ENCODE measurements around the gene WDR37. TPM values are rescaled to one million over a fixed set of nuclear protein-coding genes. Genes with fewer than 3 reads are reported as not detected.
A peak's percentile ranks its signal among the peaks of the same experiment; 100 is the strongest.

The WDR37 gene
- polyA plus RNA-seq, 4 donors, result 14.5 to 20.4 (median 17.9) TPM

GRCh38 chr10:1121271-1121970, 65.2 kb downstream of the WDR37 start:
- DNase-seq (ENCODE audit: low read depth in 4 of 4, low spot score in 2 of 4), result peak in 3 of 4 donors; percentile 32 to 50 (median 37)

- DNase-seq (ENCODE audit: low read depth in 4 of 4, low spot score in 2 of 4), result no peak
These were observed 66.2 kb downstream of the WDR37 start for GRCh38 chr10:1122349-1122748.

DNA sequence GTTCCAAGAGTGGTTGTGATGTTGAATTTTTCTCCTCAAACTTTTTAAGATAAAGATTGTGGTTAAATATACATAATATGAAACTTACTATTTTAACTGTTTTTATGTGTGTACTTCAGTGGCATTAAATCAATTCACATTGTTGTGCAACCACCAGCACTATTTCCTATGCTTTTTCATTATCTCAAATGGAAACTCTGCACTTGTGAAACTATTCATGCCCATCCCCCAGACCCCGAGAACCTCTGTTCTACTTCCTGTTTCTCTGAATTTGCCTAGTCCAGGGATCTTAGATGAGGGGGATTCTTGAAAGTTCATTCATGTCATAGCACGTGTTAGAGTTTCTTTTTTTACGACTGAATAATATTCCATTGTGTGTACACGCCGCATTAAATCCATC, 67.0 kb downstream of the WDR37 start:
- DNase-seq (ENCODE audit: low read depth in 4 of 4, low spot score in 2 of 4), result no peak

DNA sequence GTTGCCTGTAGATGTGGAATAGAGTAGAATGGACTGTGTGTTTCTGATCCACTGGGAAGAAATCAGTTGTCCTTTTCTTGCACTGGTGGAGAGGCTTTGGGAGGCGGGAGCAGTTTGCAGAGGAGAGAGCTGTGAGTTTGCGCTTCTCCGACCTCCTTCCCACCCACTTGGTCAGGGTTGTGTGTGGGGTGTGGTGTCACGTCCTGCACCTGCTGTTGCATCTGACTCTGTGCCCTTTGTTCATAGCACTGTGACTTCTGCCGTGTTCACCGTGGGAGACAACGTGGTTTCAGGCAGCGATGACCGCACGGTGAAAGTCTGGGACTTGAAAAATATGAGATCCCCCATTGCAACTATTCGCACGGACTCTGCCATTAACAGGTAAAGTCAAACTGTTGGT, 67.8 kb downstream of the WDR37 start:
- no peak for DNase-seq (ENCODE audit: low read depth in 4 of 4, low spot score in 2 of 4)

GRCh38 chr10:1124796-1125195, 68.6 kb downstream of the WDR37 start:
- no peak for DNase-seq (ENCODE audit: low read depth in 4 of 4, low spot score in 2 of 4)

- no peak for DNase-seq (ENCODE audit: low read depth in 4 of 4, low spot score in 2 of 4)
These were observed 70.3 kb downstream of the WDR37 start for GRCh38 chr10:1126461-1126860.

- no peak for DNase-seq (ENCODE audit: low read depth in 4 of 4, low spot score in 2 of 4)
These were observed 71.4 kb downstream of the WDR37 start for GRCh38 chr10:1127629-1128028.

DNA sequence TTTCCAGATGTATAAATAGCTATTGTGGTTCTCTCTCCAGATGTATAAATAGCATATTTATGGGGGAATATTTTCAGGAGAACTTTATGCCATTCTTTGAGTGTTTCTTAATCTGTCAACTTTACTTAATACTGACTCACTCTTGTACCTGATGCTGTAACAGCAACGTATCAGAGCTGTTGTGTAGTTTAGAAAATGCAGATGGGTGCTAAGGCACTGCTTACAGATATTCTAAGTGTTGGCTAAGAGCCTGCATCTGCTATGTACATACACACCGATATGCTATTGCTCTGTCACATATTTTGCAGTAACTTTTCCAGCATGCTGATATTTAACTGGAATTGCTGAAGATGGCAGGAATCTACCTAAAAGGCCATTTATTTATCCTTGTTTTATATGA, 71.9 kb downstream of the WDR37 start:
- no peak for DNase-seq (ENCODE audit: low read depth in 4 of 4, low spot score in 2 of 4)

- DNase-seq (ENCODE audit: low read depth in 4 of 4, low spot score in 2 of 4), result no peak
These were observed 72.5 kb downstream of the WDR37 start for GRCh38 chr10:1128649-1129048.

DNA sequence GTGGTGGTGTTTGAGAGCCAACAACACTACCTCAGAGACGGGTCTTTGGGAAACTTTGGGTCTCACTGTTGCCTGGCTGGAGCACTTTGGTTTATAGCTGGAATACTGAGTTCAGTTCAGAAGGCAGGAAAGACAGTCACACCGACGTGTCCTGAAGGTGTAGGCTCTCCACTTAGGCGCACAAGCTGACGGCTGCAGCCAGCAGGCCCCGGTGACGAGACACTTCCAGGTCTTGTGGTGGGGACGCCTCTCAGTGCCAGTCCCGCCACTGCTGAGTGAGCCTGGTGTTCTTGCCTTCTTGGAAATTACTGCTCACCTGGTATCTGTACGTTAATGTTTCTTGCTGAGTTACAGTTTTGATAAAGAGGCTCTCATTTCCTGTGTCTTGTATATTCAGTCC, 74.0 kb downstream of the WDR37 start:
- DNase-seq (ENCODE audit: low read depth in 4 of 4, low spot score in 2 of 4), result no peak

GRCh38 chr10:1130995-1131790, 75.0 kb downstream of the WDR37 start:
- DNase-seq (ENCODE audit: low read depth in 4 of 4, low spot score in 2 of 4), result no peak

DNA sequence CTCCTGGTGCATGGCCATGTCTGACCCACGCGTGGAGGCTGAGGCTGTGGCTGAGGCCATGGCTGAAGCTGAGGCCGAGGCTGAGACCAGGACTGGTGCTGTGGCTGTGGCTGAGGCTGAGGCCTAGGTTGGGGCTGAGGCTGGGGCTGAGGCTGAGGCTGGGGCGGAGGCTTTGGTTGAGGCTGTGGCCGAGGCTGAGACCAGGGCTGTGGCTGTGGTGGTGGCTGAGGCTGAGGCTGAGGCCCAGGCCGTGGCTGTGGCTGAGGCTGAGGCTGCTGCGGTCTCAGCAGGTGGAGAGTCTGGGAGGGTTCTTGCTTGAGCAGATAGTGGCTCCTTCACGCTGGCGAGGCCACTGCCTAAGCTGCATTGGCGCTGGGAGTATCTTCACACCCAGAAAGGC, 76.4 kb downstream of the WDR37 start:
- no peak for DNase-seq (ENCODE audit: low read depth in 4 of 4, low spot score in 2 of 4)

- DNase-seq (ENCODE audit: low read depth in 4 of 4, low spot score in 2 of 4), result no peak
These were observed 77.4 kb downstream of the WDR37 start for GRCh38 chr10:1133495-1134045.

- no peak for DNase-seq (ENCODE audit: low read depth in 4 of 4, low spot score in 2 of 4)
These were observed 78.0 kb downstream of the WDR37 start for GRCh38 chr10:1134156-1134555.

DNA sequence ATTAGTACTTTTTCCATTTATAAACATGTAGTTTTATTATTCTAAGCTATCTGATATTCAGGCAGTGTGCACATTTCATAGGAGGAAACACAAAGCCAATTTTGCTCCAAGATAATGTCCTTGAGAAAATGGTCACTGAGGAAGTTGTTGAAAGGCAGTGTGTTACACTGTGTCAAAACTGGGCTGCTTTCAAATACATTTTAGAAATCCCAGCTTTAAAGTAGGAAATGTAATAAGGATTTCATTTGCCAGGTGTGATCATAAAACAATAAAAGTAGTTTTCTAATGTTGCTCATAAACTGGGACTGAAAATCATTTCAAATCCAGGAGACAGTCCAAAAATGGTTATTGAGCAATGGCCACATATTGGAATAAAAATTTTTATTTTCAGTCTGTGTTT, 80.1 kb downstream of the WDR37 start:
- no peak for DNase-seq (ENCODE audit: low read depth in 4 of 4, low spot score in 2 of 4)

DNA sequence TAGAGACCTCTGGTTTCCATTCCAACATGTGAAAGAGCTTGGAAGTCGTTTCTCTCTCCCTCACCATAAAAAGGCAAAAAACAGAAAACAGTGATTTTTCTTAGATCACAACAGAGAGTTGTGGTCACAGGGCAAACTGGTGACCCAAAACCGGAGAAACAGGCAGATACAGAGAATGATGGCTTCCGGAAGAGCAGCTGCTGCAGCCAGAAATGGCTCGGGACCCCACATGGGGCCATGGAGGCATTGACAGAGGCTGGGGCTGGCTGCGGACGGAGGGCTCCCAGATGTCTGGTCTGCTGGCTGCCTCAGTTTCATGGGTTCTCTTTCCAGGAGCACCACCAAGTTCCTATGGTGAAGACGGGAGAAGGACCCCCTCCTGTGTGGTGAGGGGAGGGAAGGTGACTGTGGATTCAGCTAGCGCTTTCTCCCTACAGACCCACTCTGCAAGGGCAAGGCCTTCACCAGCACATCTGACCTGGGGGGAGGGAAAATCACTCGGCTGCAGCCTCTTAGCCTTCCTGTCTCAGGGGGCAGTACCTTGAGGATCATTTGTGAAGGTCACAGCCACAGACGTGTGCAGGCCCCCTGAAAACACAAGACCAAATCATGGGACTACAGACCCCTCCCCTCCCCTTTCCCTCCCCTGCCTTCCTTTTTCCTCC, 81.4 kb downstream of the WDR37 start:
- no peak for DNase-seq (ENCODE audit: low read depth in 4 of 4, low spot score in 2 of 4)

GRCh38 chr10:1138529-1138928, 82.3 kb downstream of the WDR37 start:
- DNase-seq (ENCODE audit: low read depth in 4 of 4, low spot score in 2 of 4), result no peak

GRCh38 chr10:1141261-1141660, 85.1 kb downstream of the WDR37 start:
- DNase-seq (ENCODE audit: low read depth in 4 of 4, low spot score in 2 of 4), result no peak

GRCh38 chr10:1141701-1142100, 85.5 kb downstream of the WDR37 start:
- no peak for DNase-seq (ENCODE audit: low read depth in 4 of 4, low spot score in 2 of 4)

GRCh38 chr10:1142596-1142995, 86.4 kb downstream of the WDR37 start:
- DNase-seq (ENCODE audit: low read depth in 4 of 4, low spot score in 2 of 4), result no peak

DNA sequence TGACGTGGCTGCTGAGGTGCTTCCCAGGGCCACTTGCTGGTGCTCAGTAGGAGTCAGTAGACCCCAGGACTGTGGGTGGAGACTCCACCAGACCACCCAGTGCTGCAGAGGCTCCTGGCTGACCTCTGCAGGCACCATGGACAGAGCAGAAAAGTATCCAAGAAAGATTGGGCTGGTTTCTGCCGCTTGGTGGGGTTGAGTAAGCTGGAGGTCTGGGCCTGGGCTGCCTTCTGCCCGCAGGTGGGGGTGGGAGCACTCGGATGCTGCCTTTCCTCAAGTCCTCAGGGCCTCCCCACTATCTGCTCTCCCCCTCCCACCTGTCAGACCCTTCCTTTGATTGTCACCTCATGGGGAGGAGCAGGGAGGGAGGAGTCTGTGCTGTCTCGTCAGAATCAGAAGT, 91.6 kb downstream of the WDR37 start:
- no peak for DNase-seq (ENCODE audit: low read depth in 4 of 4, low spot score in 2 of 4)

All from left renal cortex interstitium (tissue), 4 donors.